ENCODE results near the gene POLD2. TPM values are rescaled to one million over a fixed set of nuclear protein-coding genes. Genes with fewer than 3 reads are reported as not detected.

Gene POLD2
- total and polyA plus RNA-seq, 2 experiments from 2014 or later: 100 to 164 TPM

DNA sequence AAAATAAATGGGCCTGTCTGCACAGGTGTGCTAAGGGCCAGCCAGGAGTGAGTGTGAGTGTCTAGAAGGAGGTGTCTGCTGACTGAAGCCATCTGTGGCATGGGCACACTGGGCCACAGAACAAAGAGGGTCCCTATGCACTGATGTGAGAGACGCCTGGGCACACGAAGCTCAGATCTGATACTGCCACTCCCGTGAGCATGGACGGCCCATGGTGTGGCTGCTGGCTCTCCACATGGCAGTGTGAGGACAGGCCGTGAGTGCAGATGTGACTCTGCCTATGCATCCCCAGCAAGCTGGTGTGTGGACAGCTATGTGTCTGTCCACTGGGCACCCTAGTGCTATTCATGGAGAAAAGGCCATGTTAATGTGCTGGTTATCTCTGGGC lies 30.6 kb upstream of the POLD2 start:
- no peaks in the 10 kb centered on the region for H3K9me3 ChIP-seq (ENCODE audit: low read depth)
- no peaks in the 10 kb centered on the region for H3K79me2 ChIP-seq (ENCODE audit: insufficient read depth)
- no peaks in the 10 kb centered on the region for H4K20me1 ChIP-seq (ENCODE audit: insufficient read depth)
- no peak overlapping the region for H2AFZ ChIP-seq
- no peak for TF ChIP-seq EZH2 (IDR thresholded peaks at IDR 0.05; ENCODE audit: insufficient read depth, poor library complexity, severe bottlenecking)
- no peak for TF ChIP-seq EZH2phosphoT487 (IDR thresholded peaks at IDR 0.05; ENCODE audit: insufficient read depth, low read depth)
- WGBS, 2 experiments (ENCODE audit: low coverage in 1 of 2, low lambda C conversion rate in 2 of 2, missing lambda C conversion rate in 2 of 2): 85 to 87% methylated on average over 5 of the region's 5 CpGs
- no peak overlapping the region for H3K27ac ChIP-seq
- no peaks in the 10 kb centered on the region for H3K4me1 ChIP-seq (ENCODE audit: insufficient read depth)
- H3F3A ChIP-seq (ENCODE audit: insufficient read depth): no peaks in the 10 kb centered on the region
- in situ Hi-C loops (cut with MboI): no loop called here
- H3K4me2 ChIP-seq (ENCODE audit: unreplicated experiment): no peak overlapping the region
- H3K9ac ChIP-seq: no peak overlapping the region
- DNase-seq: no peak
- H3K4me3 ChIP-seq: no peak overlapping the region
- no peaks in the 10 kb centered on the region for H3K9me2 ChIP-seq (ENCODE audit: insufficient read depth)
- no peaks in the 10 kb centered on the region for H3K27me3 ChIP-seq (replicated peaks; ENCODE audit: insufficient read depth)
- H3K36me3 ChIP-seq (ENCODE audit: low read depth): no peaks in the 10 kb centered on the region

- Histone ChIP-seq H3K79me2 (ENCODE audit: insufficient read depth) (no peaks in the 10 kb centered on the region), H3K4me1 (ENCODE audit: insufficient read depth) (no peaks in the 10 kb centered on the region), H3K27me3 (replicated peaks; ENCODE audit: insufficient read depth) (no peaks in the 10 kb centered on the region), H3K36me3 (ENCODE audit: low read depth) (no peaks in the 10 kb centered on the region), H3F3A (ENCODE audit: insufficient read depth) (no peaks in the 10 kb centered on the region), H3K4me3 (no peak overlapping the region), H3K9me2 (ENCODE audit: insufficient read depth) (no peaks in the 10 kb centered on the region), H4K20me1 (ENCODE audit: insufficient read depth) (no peaks in the 10 kb centered on the region), H3K9ac (no peak overlapping the region), H3K4me2 (ENCODE audit: unreplicated experiment) (no peak overlapping the region), H3K9me3 (ENCODE audit: low read depth) (no peaks in the 10 kb centered on the region), H3K27ac (no peak overlapping the region), H2AFZ (no peak overlapping the region)
- TF ChIP-seq EZH2 (IDR thresholded peaks at IDR 0.05; ENCODE audit: insufficient read depth, poor library complexity, severe bottlenecking): no peak
- no peak for TF ChIP-seq EZH2phosphoT487 (IDR thresholded peaks at IDR 0.05; ENCODE audit: insufficient read depth, low read depth)
- 63 to 68% methylated on average over 19 to 21 of the region's 22 CpGs for WGBS, 2 experiments (ENCODE audit: low coverage in 1 of 2, low lambda C conversion rate in 2 of 2, missing lambda C conversion rate in 2 of 2)
- in situ Hi-C loops (cut with MboI): no loop called here
- no peak for DNase-seq
These were observed 29.9 kb upstream of the POLD2 start for GRCh38 chr7:44152971-44153947.

- no peak for DNase-seq
- no peaks in the 10 kb centered on the region for H3K27me3 ChIP-seq (replicated peaks; ENCODE audit: insufficient read depth)
- H3K4me1 ChIP-seq (ENCODE audit: insufficient read depth): no peaks in the 10 kb centered on the region
- no peaks in the 10 kb centered on the region for H3F3A ChIP-seq (ENCODE audit: insufficient read depth)
- no peak overlapping the region for H3K27ac ChIP-seq
- H3K36me3 ChIP-seq (ENCODE audit: low read depth): no peaks in the 10 kb centered on the region
- in situ Hi-C loops (cut with MboI): no loop called here
- H3K9me3 ChIP-seq (ENCODE audit: low read depth): no peaks in the 10 kb centered on the region
- H3K9me2 ChIP-seq (ENCODE audit: insufficient read depth): no peaks in the 10 kb centered on the region
- WGBS, 2 experiments (ENCODE audit: low coverage in 1 of 2, low lambda C conversion rate in 2 of 2, missing lambda C conversion rate in 2 of 2): 86 to 93% methylated on average over 7 to 9 of the region's 9 CpGs
- TF ChIP-seq EZH2 (IDR thresholded peaks at IDR 0.05; ENCODE audit: insufficient read depth, poor library complexity, severe bottlenecking) (no peak), EZH2phosphoT487 (IDR thresholded peaks at IDR 0.05; ENCODE audit: insufficient read depth, low read depth) (no peak)
- H4K20me1 ChIP-seq (ENCODE audit: insufficient read depth): no peaks in the 10 kb centered on the region
- H3K4me3 ChIP-seq: no peak overlapping the region
- H2AFZ ChIP-seq: no peak overlapping the region
- no peaks in the 10 kb centered on the region for H3K79me2 ChIP-seq (ENCODE audit: insufficient read depth)
- no peak overlapping the region for H3K4me2 ChIP-seq (ENCODE audit: unreplicated experiment)
- no peak overlapping the region for H3K9ac ChIP-seq
These were observed 28.6 kb upstream of the POLD2 start for GRCh38 chr7:44151956-44152355.

DNA sequence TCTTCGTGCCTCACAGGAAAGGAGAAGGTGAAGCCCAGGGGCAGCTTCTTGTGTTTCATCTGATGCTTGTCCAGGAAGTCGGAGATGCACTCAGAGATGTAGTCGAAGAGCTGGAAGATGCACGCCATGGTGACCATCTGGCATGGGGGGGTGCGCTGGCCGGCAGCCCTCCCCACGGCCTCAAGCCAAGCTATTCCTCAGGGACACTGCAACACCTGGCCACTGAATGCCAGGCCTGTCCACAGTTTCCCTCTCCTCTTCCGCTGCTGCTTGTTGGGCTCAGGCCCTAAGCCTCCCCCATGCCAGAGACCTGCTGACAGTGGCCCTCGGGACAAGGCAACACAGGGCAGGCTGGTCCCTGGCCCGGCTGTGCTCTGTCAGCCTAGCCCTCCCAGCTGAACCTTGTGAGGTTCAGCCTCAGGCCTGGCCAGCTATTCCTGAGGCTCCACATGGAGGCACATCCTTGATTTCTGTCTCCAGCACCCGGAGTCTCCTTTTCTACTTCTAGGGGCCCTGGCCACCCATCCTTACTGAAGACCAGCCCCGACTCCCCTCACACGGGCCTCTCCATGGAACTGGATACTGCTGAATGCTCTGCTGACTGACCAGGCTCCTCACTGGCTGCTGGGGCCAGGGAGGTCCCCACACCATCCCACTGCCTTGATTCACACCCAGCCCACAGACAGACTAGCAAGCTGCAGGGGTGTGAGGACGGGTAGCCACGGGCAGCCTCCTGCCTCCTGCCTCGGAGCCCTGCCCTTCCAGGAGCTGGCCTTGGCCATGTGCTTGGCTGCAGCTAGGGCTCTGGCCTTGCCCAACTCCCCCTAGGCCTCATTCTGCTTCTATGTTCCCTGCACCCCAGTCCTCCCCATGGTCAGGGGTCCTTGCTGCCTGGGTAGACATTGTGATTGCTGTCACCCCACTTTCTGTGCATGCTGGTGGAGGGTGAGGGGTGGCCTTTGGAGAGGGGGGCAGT lies 27.9 kb upstream of the POLD2 start:
- DNase-seq: no peak
- H3K27me3 ChIP-seq (replicated peaks; ENCODE audit: insufficient read depth): no peaks in the 10 kb centered on the region
- no peaks in the 10 kb centered on the region for H3K9me3 ChIP-seq (ENCODE audit: low read depth)
- 81 to 83% methylated on average over 16 of the region's 16 CpGs for WGBS, 2 experiments (ENCODE audit: low coverage in 1 of 2, low lambda C conversion rate in 2 of 2, missing lambda C conversion rate in 2 of 2)
- H2AFZ ChIP-seq: no peak overlapping the region
- H4K20me1 ChIP-seq (ENCODE audit: insufficient read depth): no peaks in the 10 kb centered on the region
- in situ Hi-C loops (cut with MboI): no loop called here
- no peaks in the 10 kb centered on the region for H3K36me3 ChIP-seq (ENCODE audit: low read depth)
- TF ChIP-seq EZH2phosphoT487 (IDR thresholded peaks at IDR 0.05; ENCODE audit: insufficient read depth, low read depth): no peak
- TF ChIP-seq EZH2 (IDR thresholded peaks at IDR 0.05; ENCODE audit: insufficient read depth, poor library complexity, severe bottlenecking): no peak
- no peak overlapping the region for H3K27ac ChIP-seq
- H3K79me2 ChIP-seq (ENCODE audit: insufficient read depth): no peaks in the 10 kb centered on the region
- no peaks in the 10 kb centered on the region for H3K9me2 ChIP-seq (ENCODE audit: insufficient read depth)
- no peak overlapping the region for H3K4me3 ChIP-seq
- no peaks in the 10 kb centered on the region for H3F3A ChIP-seq (ENCODE audit: insufficient read depth)
- no peaks in the 10 kb centered on the region for H3K4me1 ChIP-seq (ENCODE audit: insufficient read depth)
- no peak overlapping the region for H3K9ac ChIP-seq
- H3K4me2 ChIP-seq (ENCODE audit: unreplicated experiment): no peak overlapping the region

Data from GM23248 (cell line).